Stimulated activated CD8-positive, alpha-beta memory T cell treated with anti-CD3 and anti-CD28 coated beads, Interleukin-7, amount 100 ng/mL, for 24 hours (primary cell): ENCODE measurements around the gene DLK2.
"Not testable (repeated sequence)": the region's sequence is repeated elsewhere in the genome, so short reads cannot be mapped to it uniquely, and the experiment has no call there.

Experiments
- DNase-seq: peaks from one replicate; pipeline ENCODE4 v3.0.0-alpha.2; 2020; ENCODE audit warnings: low read depth

DLK2 gene

DNA sequence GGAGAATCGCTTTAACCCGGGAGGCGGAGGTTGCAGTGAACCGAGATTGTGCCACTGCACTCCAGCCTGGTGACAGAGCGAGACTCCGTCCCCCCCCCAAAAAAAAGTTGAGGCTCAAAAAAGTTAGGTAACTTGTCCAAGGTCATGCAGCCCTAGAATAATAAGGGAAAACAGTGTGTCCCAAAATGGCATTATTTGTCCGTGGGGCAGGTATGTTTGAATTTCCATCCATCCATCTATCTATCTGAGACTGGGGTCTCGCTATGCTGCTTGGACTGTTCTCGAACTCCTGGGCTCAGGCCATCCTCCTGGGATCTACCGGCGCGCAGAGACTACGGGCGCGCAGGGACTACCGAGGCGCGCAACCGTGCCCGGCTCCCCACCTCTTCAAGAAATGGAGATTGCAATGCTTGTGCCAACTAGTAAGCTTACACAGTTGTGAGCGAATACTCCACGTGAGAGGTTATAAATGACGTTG, 28.4 kb downstream of the DLK2 start:
- DNase-seq, result no peak

GRCh38 chr6:43425083-43425482, 30.3 kb downstream of the DLK2 start:
- DNase-seq, result not testable (repeated sequence)

GRCh38 chr6:43421831-43422230, 33.5 kb downstream of the DLK2 start:
- no peak for DNase-seq

DNA sequence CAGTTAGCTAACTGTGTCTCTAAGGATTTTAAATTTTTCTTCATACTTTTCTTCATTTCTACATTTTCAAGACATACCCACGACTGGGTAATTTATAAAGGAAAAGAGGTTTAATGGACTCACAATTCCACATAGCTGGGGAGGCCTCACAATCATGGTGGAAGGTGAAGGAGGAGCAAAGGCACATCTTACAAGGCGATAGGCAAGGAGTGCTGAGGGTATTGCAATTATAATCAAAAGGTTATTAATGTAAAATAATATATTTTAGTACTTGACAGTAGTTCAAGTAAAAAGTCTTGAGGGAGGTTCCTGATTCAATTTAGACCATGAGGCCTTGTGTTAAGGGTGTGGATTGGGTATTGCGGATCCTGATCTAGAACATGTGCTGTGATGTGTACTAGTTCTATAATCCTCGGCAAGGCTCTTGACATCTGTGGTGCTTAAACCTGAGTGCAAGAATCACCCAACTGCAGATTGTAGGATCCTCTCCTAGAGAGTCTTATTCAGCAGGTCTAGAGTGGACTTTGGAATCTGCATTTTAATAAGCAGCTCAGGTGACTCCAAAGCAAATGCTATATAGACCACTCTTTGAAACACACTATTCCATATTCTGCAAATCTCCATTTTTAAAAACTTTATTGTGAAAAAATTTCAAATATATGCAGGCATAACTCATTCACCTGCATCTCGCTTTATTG, 35.2 kb downstream of the DLK2 start:
- no peak for DNase-seq

DNA sequence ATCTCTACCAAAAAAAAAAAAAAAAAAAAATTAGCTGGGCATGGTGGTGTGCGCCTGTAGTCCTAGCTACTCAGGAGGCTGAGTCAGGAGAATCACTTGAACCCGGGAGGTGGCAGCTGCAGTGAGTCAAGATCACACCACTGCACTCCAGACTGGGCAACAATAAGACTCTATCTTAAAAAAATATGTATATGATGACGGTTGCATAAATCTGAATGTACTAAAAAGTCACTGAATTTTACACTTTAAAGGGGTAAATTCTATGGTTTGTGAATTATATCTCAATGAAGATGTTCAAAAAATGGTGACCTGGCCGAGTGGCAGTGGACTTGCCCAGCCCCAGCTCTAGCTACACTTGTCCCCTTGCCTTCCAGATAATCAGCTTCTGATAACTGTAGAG, 38.4 kb downstream of the DLK2 start:
- no peak for DNase-seq

GRCh38 chr6:43415275-43415674, 40.1 kb downstream of the DLK2 start:
- DNase-seq, result not testable (repeated sequence)

DNA sequence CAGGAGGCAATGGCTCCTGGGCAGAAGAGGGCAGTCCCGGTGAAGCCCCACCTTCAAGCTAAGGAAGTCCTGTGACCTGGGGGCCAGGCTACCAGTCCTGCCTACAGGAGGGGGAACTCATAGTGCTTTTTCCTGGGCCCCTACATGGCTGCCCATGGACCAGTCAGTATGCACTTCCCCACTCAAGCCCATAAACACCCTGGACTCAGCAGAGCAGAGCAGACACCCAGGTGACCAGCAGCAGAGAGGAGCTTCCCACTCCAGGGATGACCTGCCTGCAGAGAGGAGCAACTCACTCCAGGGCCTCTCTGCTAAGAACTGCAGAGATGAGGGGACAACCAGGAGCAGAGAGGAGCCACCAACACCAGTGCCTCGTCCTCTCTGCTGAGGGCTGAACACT, 42.3 kb downstream of the DLK2 start:
- no peak for DNase-seq

DNA sequence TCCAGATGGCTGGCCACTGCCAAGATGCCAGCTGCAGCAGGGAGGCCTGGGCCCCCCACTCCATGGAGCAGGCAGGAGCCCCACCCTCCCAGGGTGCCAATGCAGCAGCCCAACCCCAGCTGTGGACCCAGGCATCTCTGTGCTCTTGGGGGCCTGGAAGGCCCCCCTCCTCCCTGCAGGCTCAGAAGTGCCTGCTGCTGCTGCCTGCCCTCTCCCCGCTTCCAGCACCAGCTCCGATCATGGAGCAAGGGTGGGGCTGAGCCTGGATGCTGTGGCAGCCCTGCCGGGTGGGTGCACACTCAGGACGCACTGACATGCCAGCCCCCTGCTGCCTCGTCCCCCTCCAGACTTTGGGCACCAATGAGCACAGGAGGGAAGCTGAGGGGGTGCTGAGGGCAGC, 42.8 kb downstream of the DLK2 start:
- no peak for DNase-seq

DNA sequence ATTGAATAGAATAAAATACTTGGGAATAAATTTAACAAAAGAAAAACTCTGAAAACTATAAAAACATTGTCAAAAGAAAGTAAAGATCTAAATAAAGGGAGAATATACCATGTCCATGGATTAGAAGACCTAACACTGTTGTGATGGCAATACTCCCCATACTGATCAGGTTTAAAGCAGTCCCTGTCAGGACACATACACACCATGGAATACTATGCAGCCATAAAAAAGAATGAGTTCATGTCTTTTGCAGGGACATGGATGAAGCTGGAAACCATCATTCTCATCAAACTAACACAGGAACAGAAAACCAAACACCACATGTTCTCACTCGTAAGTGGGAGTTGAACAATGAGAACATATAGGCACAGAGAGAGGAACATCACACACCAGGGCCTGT, 44.6 kb downstream of the DLK2 start:
- DNase-seq, result not testable (repeated sequence)

GRCh38 chr6:43408259-43408658, 47.1 kb downstream of the DLK2 start:
- DNase-seq, result no peak

- DNase-seq, result no peak
Observed at GRCh38 chr6:43407296-43407695, 48.1 kb downstream of the DLK2 start.

GRCh38 chr6:43405354-43405753, 50.0 kb downstream of the DLK2 start:
- no peak for DNase-seq

- no peak for DNase-seq
Observed at GRCh38 chr6:43402820-43403219, 52.5 kb downstream of the DLK2 start.

GRCh38 chr6:43401730-43402129, 53.6 kb downstream of the DLK2 start:
- no peak for DNase-seq
